22Rv1 (cell line): Measurements from ENCODE around the gene MUC3A.
"Not testable (repeated sequence)": the region's sequence is repeated elsewhere in the genome, so short reads cannot be mapped to it uniquely, and the experiment has no call there.

Experiments
- H3K27ac ChIP-seq: fragments of 450-650 bp; 2 replicates; pipeline ENCODE4 v1.5.1; 2017
- CTCF ChIP-seq: fragments of 450-650 bp; IDR thresholded peaks from 2 replicates; pipeline ENCODE4 v1.5.1; 2017; ENCODE audit warnings: mild to moderate bottlenecking
- ZFX ChIP-seq: fragments of 450-650 bp; IDR thresholded peaks from 2 replicates; pipeline ENCODE4 v1.6.1; 2017; ENCODE audit warnings: antibody characterized with exemption, borderline replicate concordance

MUC3A gene, protein sequence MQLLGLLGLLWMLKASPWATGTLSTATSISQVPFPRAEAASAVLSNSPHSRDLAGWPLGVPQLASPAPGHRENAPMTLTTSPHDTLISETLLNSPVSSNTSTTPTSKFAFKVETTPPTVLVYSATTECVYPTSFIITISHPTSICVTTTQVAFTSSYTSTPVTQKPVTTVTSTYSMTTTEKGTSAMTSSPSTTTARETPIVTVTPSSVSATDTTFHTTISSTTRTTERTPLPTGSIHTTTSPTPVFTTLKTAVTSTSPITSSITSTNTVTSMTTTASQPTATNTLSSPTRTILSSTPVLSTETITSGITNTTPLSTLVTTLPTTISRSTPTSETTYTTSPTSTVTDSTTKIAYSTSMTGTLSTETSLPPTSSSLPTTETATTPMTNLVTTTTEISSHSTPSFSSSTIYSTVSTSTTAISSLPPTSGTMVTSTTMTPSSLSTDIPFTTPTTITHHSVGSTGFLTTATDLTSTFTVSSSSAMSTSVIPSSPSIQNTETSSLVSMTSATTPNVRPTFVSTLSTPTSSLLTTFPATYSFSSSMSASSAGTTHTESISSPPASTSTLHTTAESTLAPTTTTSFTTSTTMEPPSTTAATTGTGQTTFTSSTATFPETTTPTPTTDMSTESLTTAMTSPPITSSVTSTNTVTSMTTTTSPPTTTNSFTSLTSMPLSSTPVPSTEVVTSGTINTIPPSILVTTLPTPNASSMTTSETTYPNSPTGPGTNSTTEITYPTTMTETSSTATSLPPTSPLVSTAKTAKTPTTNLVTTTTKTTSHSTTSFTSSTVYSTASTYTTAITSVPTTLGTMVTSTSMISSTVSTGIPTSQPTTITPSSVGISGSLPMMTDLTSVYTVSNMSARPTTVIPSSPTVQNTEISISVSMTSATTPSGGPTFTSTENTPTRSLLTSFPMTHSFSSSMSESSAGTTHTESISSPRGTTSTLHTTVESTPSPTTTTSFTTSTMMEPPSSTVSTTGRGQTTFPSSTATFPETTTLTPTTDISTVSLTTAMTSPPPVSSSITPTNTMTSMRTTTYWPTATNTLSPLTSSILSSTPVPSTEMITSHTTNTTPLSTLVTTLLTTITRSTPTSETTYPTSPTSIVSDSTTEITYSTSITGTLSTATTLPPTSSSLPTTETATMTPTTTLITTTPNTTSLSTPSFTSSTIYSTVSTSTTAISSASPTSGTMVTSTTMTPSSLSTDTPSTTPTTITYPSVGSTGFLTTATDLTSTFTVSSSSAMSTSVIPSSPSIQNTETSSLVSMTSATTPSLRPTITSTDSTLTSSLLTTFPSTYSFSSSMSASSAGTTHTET (N-terminal part only)

GRCh38 chr7:100949227-100949932 lies at the start of gene MUC3A:
TSS of gene MUC3A (plus strand) at chr7:100949534. CDS start at chr7:100949625, 91 bp downstream.
- no peak within 1 kb of the TSS for H3K27ac ChIP-seq
- TF ChIP-seq CTCF (no peak), ZFX (no peak)

DNA sequence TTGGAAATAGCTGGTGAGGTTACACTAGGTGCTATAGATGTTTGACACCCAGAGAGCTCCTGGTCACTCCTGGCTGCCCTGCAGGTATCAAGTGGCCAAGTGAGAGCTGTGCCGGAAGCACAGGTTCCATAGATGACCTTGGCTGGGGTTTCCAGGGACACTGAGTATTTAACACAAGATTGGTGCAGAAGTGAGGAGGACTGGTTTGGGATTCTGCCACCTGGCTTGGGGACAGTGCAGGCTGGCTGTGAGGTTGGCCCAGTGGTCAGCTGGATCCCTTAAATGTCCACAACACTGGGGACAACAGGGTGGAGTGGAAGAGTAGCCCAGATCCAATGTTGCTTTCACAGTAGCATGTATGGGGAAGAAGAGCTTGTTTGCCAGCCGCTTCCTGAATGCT lies 48.4 kb upstream of the MUC3A start:
- no peak overlapping the region for H3K27ac ChIP-seq
- TF ChIP-seq ZFX = no peak
- TF ChIP-seq CTCF = no peak

- TF ChIP-seq CTCF (no peak), ZFX (no peak)
- H3K27ac ChIP-seq = no peak overlapping the region
Observed at GRCh38 chr7:100901921-100902332, 47.4 kb upstream of the MUC3A start.

- H3K27ac ChIP-seq = no peak overlapping the region
- TF ChIP-seq CTCF (no peak), ZFX (no peak)
Observed at GRCh38 chr7:100902638-100903037, 46.7 kb upstream of the MUC3A start.

DNA sequence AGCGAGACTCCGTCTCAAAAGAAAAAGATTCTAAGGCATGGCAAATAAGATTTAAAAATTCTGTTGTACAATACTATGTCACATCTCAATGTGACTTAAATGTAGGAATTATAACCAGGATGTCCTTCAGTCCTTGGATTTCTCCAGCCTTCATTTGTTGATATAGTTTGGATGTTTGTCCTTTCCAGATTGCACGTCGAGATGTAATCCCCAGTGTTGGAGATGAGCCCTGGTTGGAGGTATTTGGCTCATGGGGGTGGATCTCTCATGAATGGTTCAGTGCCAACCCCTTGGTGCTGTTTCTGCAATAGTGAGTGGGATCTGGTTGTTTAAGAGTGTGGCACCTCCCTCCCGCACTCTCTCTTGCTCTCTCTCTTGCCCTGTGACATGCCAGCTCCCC lies 40.8 kb upstream of the MUC3A start:
- no peak overlapping the region for H3K27ac ChIP-seq
- TF ChIP-seq CTCF = no peak
- no peak for TF ChIP-seq ZFX

- H3K27ac ChIP-seq = not testable (repeated sequence)
Observed at GRCh38 chr7:100910443-100910842, 38.9 kb upstream of the MUC3A start.

DNA sequence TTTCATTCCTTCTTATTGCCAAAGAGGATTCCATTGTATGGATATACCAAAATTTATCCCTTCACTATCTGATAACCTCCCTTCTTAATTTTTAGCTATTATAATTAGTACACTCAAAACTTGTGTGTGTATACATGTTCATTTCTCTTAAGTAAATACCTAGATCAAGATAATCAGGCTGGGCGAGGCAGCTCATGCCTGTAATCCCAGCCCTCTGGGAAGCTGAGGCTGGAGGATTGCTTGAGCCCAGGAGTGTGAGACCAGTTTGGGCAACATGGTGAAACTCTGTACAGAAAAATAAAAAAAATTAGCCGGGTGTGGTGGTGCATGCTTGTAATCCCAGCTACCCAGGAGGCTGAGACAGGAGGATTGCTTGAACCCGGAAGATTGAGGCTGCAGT lies 37.9 kb upstream of the MUC3A start:
- H3K27ac ChIP-seq = no peak overlapping the region
- TF ChIP-seq ZFX (no peak), CTCF (no peak)
